Large intestine (tissue), 3 donors: Measurements from ENCODE around the gene SLC5A10. TPM values are rescaled to one million over a fixed set of nuclear protein-coding genes. Genes with fewer than 3 reads are reported as not detected.
"Not testable (repeated sequence)": the region's sequence is repeated elsewhere in the genome, so short reads cannot be mapped to it uniquely, and the experiment has no call there.

Experiments used
- DNase-seq, 2 donors: peaks; one replicate each; pipeline versions ENCODE4 v3.0.0 to v3.0.0-alpha.2; 2013
- H3K27ac ChIP-seq: one replicate; pipeline ENCODE4 v1.5.1; 2013; ENCODE audit warnings: low read length
- H3K27me3 ChIP-seq: 2 replicates; pipeline ENCODE4 v1.6.1; 2013; ENCODE audit warnings: low read length; ENCODE audit not compliant: control insufficient read depth, insufficient read depth
- H3K36me3 ChIP-seq: 2 replicates; pipeline ENCODE4 v1.6.1; 2013; ENCODE audit warnings: low read length; ENCODE audit not compliant: control insufficient read depth, insufficient read depth
- H3K4me1 ChIP-seq: one replicate; pipeline ENCODE4 v1.6.1; 2013; ENCODE audit warnings: low read length; ENCODE audit not compliant: control insufficient read depth, insufficient read depth
- H3K4me3 ChIP-seq: one replicate; pipeline ENCODE4 v1.5.1; 2013; ENCODE audit warnings: low read length
- H3K9me3 ChIP-seq: one replicate; pipeline ENCODE4 v1.6.1; 2013; ENCODE audit warnings: mild to moderate bottlenecking, low read depth, low read length, moderate library complexity; ENCODE audit not compliant: control insufficient read depth
- WGBS: methylation state at CpG from one replicate; pipeline ENCODE4 v1.1.5; 2013; ENCODE audit warnings: low lambda C conversion rate; ENCODE audit not compliant: insufficient coverage; 5-methylcytosine and 5-hydroxymethylcytosine counted together
- polyA plus RNA-seq: library from polyadenylated mRNA; unstranded; fragments of 120-200 nt; gene quantifications from one replicate; pipeline ENCODE4 v1.2.1, GENCODE V29; 2013

SLC5A10 gene
- polyA plus RNA-seq, 1 donor = 0.30 TPM

GRCh38 chr17:19070318-19071168, 118.6 kb downstream of the SLC5A10 start:
- H3K27ac ChIP-seq, DNase-seq, H3K4me3 ChIP-seq, H3K9me3 ChIP-seq, H3K4me1 ChIP-seq, H3K36me3 ChIP-seq, H3K27me3 ChIP-seq: not testable (repeated sequence)
- no CpG with 5 or more reads among the region's 34 CpGs for whole genome bisulfite sequencing

Other genes starting within 250 kb of the SLC5A10 start
- gene FBXW10, start 208.1 kb upstream of the SLC5A10 start, polyA plus RNA-seq = 1.1 TPM
- 70.7 TPM for gene TVP23B, start 171.0 kb upstream of the SLC5A10 start, polyA plus RNA-seq
- gene PRPSAP2, start 94.0 kb upstream of the SLC5A10 start, polyA plus RNA-seq = 49.5 TPM
- gene FAM83G, start 52.6 kb downstream of the SLC5A10 start, polyA plus RNA-seq = 35.6 TPM
- gene GRAP, start 94.8 kb downstream of the SLC5A10 start, polyA plus RNA-seq = 2.9 TPM
- gene GRAPL, start 175.4 kb downstream of the SLC5A10 start, polyA plus RNA-seq = 3.4 TPM